Mesenchymal stem cell (in vitro differentiated cells and primary cell): ENCODE data around the gene PTCD3.

Experiments
- DNase-seq: peaks from one replicate; pipeline ENCODE4 v3.0.0-alpha.2; 2013
- H2AFZ ChIP-seq: one replicate; pipeline ENCODE4 v1.6.1; 2013; ENCODE audit warnings: low read depth, mild to moderate bottlenecking, control low read depth, inconsistent platforms, low read length, moderate library complexity
- H2AK5ac ChIP-seq: 2 replicates; pipeline ENCODE4 v1.6.1; 2013; ENCODE audit warnings: low read length, moderate library complexity, mild to moderate bottlenecking, inconsistent platforms; ENCODE audit not compliant: severe bottlenecking
- H2BK120ac ChIP-seq: one replicate; pipeline ENCODE4 v1.6.1; 2013; ENCODE audit warnings: low read depth, mild to moderate bottlenecking, inconsistent platforms, low read length, moderate library complexity
- H2BK12ac ChIP-seq, 2 experiments: one replicate each; pipeline ENCODE4 v1.6.1; 2013; ENCODE audit warnings: inconsistent platforms in 2 of 2, low read length in 2 of 2, mild to moderate bottlenecking in 2 of 2, moderate library complexity in 2 of 2, control low read depth in 1 of 2
- H2BK15ac ChIP-seq: one replicate; pipeline ENCODE4 v1.6.1; 2013; ENCODE audit warnings: mild to moderate bottlenecking, low read depth, inconsistent platforms; ENCODE audit not compliant: poor library complexity, severe bottlenecking
- H2BK5ac ChIP-seq: 2 replicates; pipeline ENCODE4 v1.6.1; 2013; ENCODE audit warnings: low read depth, mild to moderate bottlenecking, low read length, control low read depth, inconsistent platforms; ENCODE audit not compliant: poor library complexity, severe bottlenecking
- H3K14ac ChIP-seq, 2 experiments: one replicate each; pipeline ENCODE4 v1.6.1; 2013; ENCODE audit warnings: inconsistent platforms in 2 of 2, low read length in 2 of 2, control low read depth in 1 of 2, mild to moderate bottlenecking in 1 of 2, moderate library complexity in 1 of 2
- H3K18ac ChIP-seq, 2 experiments: one replicate each; pipeline ENCODE4 v1.6.1; 2013; ENCODE audit warnings: inconsistent platforms in 2 of 2, low read length in 2 of 2, control low read depth in 1 of 2, low read depth in 1 of 2, mild to moderate bottlenecking in 1 of 2
- H3K23ac ChIP-seq, 2 experiments: one replicate each; pipeline ENCODE4 v1.6.1; 2013; ENCODE audit warnings: inconsistent platforms in 2 of 2, low read length in 2 of 2, mild to moderate bottlenecking in 2 of 2, moderate library complexity in 2 of 2, control low read depth in 1 of 2
- H3K27ac ChIP-seq: 2 replicates; pipeline ENCODE4 v1.5.1; 2013; ENCODE audit warnings: mild to moderate bottlenecking, moderate library complexity, low read length, control low read depth, inconsistent platforms; ENCODE audit not compliant: poor library complexity, severe bottlenecking
- H3K27me3 ChIP-seq, 2 experiments: 2 replicates each; pipeline versions ENCODE4 v1.6.1 to v1.7.0; 2013; ENCODE audit warnings: low read length in 2 of 2, mild to moderate bottlenecking in 2 of 2, moderate library complexity in 2 of 2, control low read depth in 1 of 2, inconsistent platforms in 1 of 2; ENCODE audit not compliant: control insufficient read depth in 1 of 2, insufficient read depth in 1 of 2
- H3K36me3 ChIP-seq, 2 experiments: 2 replicates each; pipeline versions ENCODE4 v1.6.1 to v1.7.0; 2013; ENCODE audit warnings: low read length in 2 of 2, control low read depth in 1 of 2, inconsistent platforms in 1 of 2, low read depth in 1 of 2, mild to moderate bottlenecking in 1 of 2; ENCODE audit not compliant: insufficient read depth in 2 of 2, control insufficient read depth in 1 of 2
- H3K4ac ChIP-seq, 2 experiments: one replicate each; pipeline ENCODE4 v1.6.1; 2013; ENCODE audit warnings: inconsistent platforms in 2 of 2, low read length in 2 of 2, mild to moderate bottlenecking in 2 of 2, moderate library complexity in 2 of 2, control low read depth in 1 of 2, low read depth in 1 of 2
- H3K4me1 ChIP-seq: 2 replicates; pipeline ENCODE4 v1.6.1; 2013; ENCODE audit warnings: low read depth, low read length, control low read depth; ENCODE audit not compliant: control insufficient read depth, insufficient read depth
- H3K4me2 ChIP-seq: 2 replicates; pipeline ENCODE4 v1.6.1; 2013; ENCODE audit warnings: low read length, mild to moderate bottlenecking, inconsistent platforms; ENCODE audit not compliant: poor library complexity, severe bottlenecking
- H3K4me3 ChIP-seq, 2 experiments: 2 replicates each; pipeline versions ENCODE4 v1.5.1 to v1.7.0; 2013; ENCODE audit warnings: low read length in 2 of 2, mild to moderate bottlenecking in 2 of 2, control low read depth in 1 of 2, low read depth in 1 of 2; ENCODE audit not compliant: insufficient read depth in 1 of 2
- H3K79me1 ChIP-seq: replicated peaks from 2 replicates; pipeline ENCODE4 v1.6.1; 2013; ENCODE audit warnings: mild to moderate bottlenecking, control low read depth, low read length, inconsistent platforms; ENCODE audit not compliant: poor library complexity, severe bottlenecking
- H3K9ac ChIP-seq: 2 replicates; pipeline ENCODE4 v1.7.0; 2013; ENCODE audit warnings: mild to moderate bottlenecking, low read length, moderate library complexity
- H3K9me3 ChIP-seq: 2 replicates; pipeline ENCODE4 v1.7.0; 2013; ENCODE audit warnings: mild to moderate bottlenecking, low read length; ENCODE audit not compliant: control insufficient read depth
- H4K8ac ChIP-seq: one replicate; pipeline ENCODE4 v1.6.1; 2013; ENCODE audit warnings: inconsistent platforms, mild to moderate bottlenecking, low read length, moderate library complexity
- H4K91ac ChIP-seq: one replicate; pipeline ENCODE4 v1.6.1; 2013; ENCODE audit warnings: mild to moderate bottlenecking, low read length, inconsistent platforms
- WGBS: methylation state at CpG from one replicate; pipeline ENCODE4 v1.1.7; 2013; ENCODE audit warnings: mixed read lengths; 5-methylcytosine and 5-hydroxymethylcytosine counted together

The PTCD3 gene

GRCh38 chr2:86068648-86069047, 37.4 kb upstream of the PTCD3 start:
- no peak overlapping the region for H3K4ac ChIP-seq
- no peaks in the 10 kb centered on the region for H3K27me3 ChIP-seq
- peaks cover 43 to 58% of the 10 kb centered on the region in 2 experiments for H3K36me3 ChIP-seq
- no peak overlapping the region for H2BK120ac ChIP-seq
- no peak overlapping the region for H3K27ac ChIP-seq
- H2AK5ac ChIP-seq, result no peak overlapping the region
- 95% methylated on average over 5 of the region's 5 CpGs for WGBS
- H3K23ac ChIP-seq, result no peak overlapping the region
- H3K18ac ChIP-seq, result peak overlapping the region in 1 of 2 experiments; percentile 14
- H3K4me3 ChIP-seq, result no peak overlapping the region
- peak overlapping the region; percentile 19 for H2BK15ac ChIP-seq
- H2BK12ac ChIP-seq, result no peak overlapping the region
- peaks cover 3% of the 10 kb centered on the region for H3K9me3 ChIP-seq
- no peak overlapping the region for H3K14ac ChIP-seq
- no peak overlapping the region for H3K4me2 ChIP-seq
- H4K91ac ChIP-seq, result peak overlapping the region; percentile 16
- peaks cover 15% of the 10 kb centered on the region for H3K79me1 ChIP-seq
- peaks cover 10% of the 10 kb centered on the region for H3K4me1 ChIP-seq
- H2AFZ ChIP-seq, result no peak overlapping the region
- H3K9ac ChIP-seq, result no peak overlapping the region
- peak overlapping the region; percentile 57 for H4K8ac ChIP-seq
- no peak overlapping the region for H2BK5ac ChIP-seq
- no peak for DNase-seq

GRCh38 chr2:86069091-86069685, 36.8 kb upstream of the PTCD3 start:
- H3K14ac ChIP-seq, result no peak overlapping the region
- H4K91ac ChIP-seq, result no peak overlapping the region
- no peak overlapping the region for H2BK15ac ChIP-seq
- peaks cover 15% of the 10 kb centered on the region for H3K79me1 ChIP-seq
- H3K36me3 ChIP-seq, result peaks cover 47 to 58% of the 10 kb centered on the region in 2 experiments
- H3K4ac ChIP-seq, result no peak overlapping the region
- H2AFZ ChIP-seq, result no peak overlapping the region
- no peak overlapping the region for H2AK5ac ChIP-seq
- no peak overlapping the region for H3K18ac ChIP-seq
- no peak overlapping the region for H3K4me3 ChIP-seq
- peak; percentile 29 for DNase-seq
- H3K27ac ChIP-seq, result no peak overlapping the region
- 70% methylated on average over 5 of the region's 8 CpGs for WGBS
- H3K9ac ChIP-seq, result no peak overlapping the region
- H3K4me1 ChIP-seq, result peaks cover 10% of the 10 kb centered on the region
- H2BK5ac ChIP-seq, result no peak overlapping the region
- no peak overlapping the region for H3K23ac ChIP-seq
- H2BK12ac ChIP-seq, result no peak overlapping the region
- H3K27me3 ChIP-seq, result no peaks in the 10 kb centered on the region
- no peaks in the 10 kb centered on the region for H3K9me3 ChIP-seq
- no peak overlapping the region for H2BK120ac ChIP-seq
- H3K4me2 ChIP-seq, result no peak overlapping the region
- peak overlapping the region; percentile 31 for H4K8ac ChIP-seq

- no peaks in the 10 kb centered on the region for H3K9me3 ChIP-seq
- peaks cover 15% of the 10 kb centered on the region for H3K79me1 ChIP-seq
- DNase-seq, result no peak
- no peak overlapping the region for H2BK15ac ChIP-seq
- peaks cover 10% of the 10 kb centered on the region for H3K4me1 ChIP-seq
- no peak overlapping the region for H4K8ac ChIP-seq
- no peak overlapping the region for H3K9ac ChIP-seq
- H3K4me2 ChIP-seq, result no peak overlapping the region
- WGBS, result 96% methylated on average over 16 of the region's 16 CpGs
- H2BK12ac ChIP-seq, result peak overlapping the region in 1 of 2 experiments; percentile 1
- no peak overlapping the region for H3K14ac ChIP-seq
- no peak overlapping the region for H3K4ac ChIP-seq
- H2AFZ ChIP-seq, result no peak overlapping the region
- peak overlapping the region; percentile 2 to 54 for H3K18ac ChIP-seq
- no peak overlapping the region for H3K27ac ChIP-seq
- H3K27me3 ChIP-seq, result no peaks in the 10 kb centered on the region
- H3K4me3 ChIP-seq, result no peak overlapping the region
- no peak overlapping the region for H3K23ac ChIP-seq
- H2AK5ac ChIP-seq, result no peak overlapping the region
- H4K91ac ChIP-seq, result no peak overlapping the region
- H3K36me3 ChIP-seq, result peaks cover 50 to 58% of the 10 kb centered on the region in 2 experiments
- H2BK120ac ChIP-seq, result no peak overlapping the region
- no peak overlapping the region for H2BK5ac ChIP-seq
Observed at GRCh38 chr2:86069783-86070339, 36.2 kb upstream of the PTCD3 start.

DNA sequence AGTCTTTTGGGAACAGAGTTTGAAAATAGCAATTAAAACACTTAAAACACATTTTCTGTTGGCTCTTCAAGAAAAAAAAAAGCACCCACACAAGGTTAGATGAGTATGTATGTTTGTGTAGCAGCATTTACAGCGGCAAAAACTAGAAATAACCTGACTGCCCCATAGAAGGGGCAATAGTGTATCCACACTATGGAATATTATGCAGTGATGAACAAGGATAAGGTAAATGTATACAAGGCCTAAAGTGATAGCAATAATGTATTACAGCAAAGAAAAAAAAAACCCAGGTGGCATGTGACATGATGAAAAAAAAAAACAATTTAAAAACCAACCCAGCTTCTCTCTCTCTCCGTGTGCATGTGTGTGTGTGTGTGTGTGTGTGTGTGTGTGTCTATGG, 35.2 kb upstream of the PTCD3 start:
- H2AK5ac ChIP-seq, result no peak overlapping the region
- peaks cover 10% of the 10 kb centered on the region for H3K79me1 ChIP-seq
- no peak overlapping the region for H2BK120ac ChIP-seq
- H3K9ac ChIP-seq, result no peak overlapping the region
- no peaks in the 10 kb centered on the region for H3K9me3 ChIP-seq
- H2BK12ac ChIP-seq, result no peak overlapping the region
- no peak overlapping the region for H3K4ac ChIP-seq
- H2BK5ac ChIP-seq, result no peak overlapping the region
- H3K4me3 ChIP-seq, result no peak overlapping the region
- no peak overlapping the region for H3K14ac ChIP-seq
- H2AFZ ChIP-seq, result no peak overlapping the region
- H3K4me2 ChIP-seq, result no peak overlapping the region
- no peak overlapping the region for H2BK15ac ChIP-seq
- H4K8ac ChIP-seq, result no peak overlapping the region
- WGBS, result 90% methylated on average over 2 of the region's 2 CpGs
- peaks cover 46 to 62% of the 10 kb centered on the region in 2 experiments for H3K36me3 ChIP-seq
- no peak overlapping the region for H3K23ac ChIP-seq
- H3K4me1 ChIP-seq, result peaks cover 10% of the 10 kb centered on the region
- no peaks in the 10 kb centered on the region for H3K27me3 ChIP-seq
- no peak overlapping the region for H3K27ac ChIP-seq
- H3K18ac ChIP-seq, result no peak overlapping the region
- no peak overlapping the region for H4K91ac ChIP-seq
- DNase-seq, result no peak
